Colonic mucosa (tissue), 4 donors: ENCODE results near the gene TAF10. TPM values are rescaled to one million over a fixed set of nuclear protein-coding genes. Genes with fewer than 3 reads are reported as not detected.

Source experiments
- DNase-seq: peaks from one replicate; pipeline ENCODE4 v3.0.0-alpha.2; 2020
- H3K27ac ChIP-seq: fragments of 200-600 bp; one replicate; pipeline ENCODE4 v1.8.0; 2021
- H3K27me3 ChIP-seq: fragments of 200-600 bp; one replicate; pipeline ENCODE4 v1.8.0; 2021
- H3K36me3 ChIP-seq: fragments of 200-600 bp; one replicate; pipeline ENCODE4 v1.8.0; 2021
- H3K4me1 ChIP-seq: fragments of 200-600 bp; one replicate; pipeline ENCODE4 v1.8.0; 2021; ENCODE audit warnings: mild to moderate bottlenecking
- H3K4me3 ChIP-seq: fragments of 200-600 bp; one replicate; pipeline ENCODE4 v1.8.0; 2021
- H3K9ac ChIP-seq, 2 donors: one replicate each; pipeline ENCODE4 v1.7.0; 2013; ENCODE audit warnings: control low read depth in 2 of 2, low read depth in 2 of 2, low read length in 2 of 2
- H3K9me3 ChIP-seq: fragments of 200-600 bp; one replicate; pipeline ENCODE4 v1.8.0; 2021
- intact Hi-C: fragments of 100-400 bp; cut with DNase I; formaldehyde crosslinking; loops from one replicate; pipeline ENCODE4 v1.14.1; 2022
- total RNA-seq, 2 donors: library from RNA; stranded (reverse); fragmentation: NEBNext Ultra II Directional in 1 of 2; extraction: Animal tissue kit (Norgen Biotek cat#: 25700) in 1 of 2; gene quantifications; one replicate each; pipeline ENCODE4 v1.2.1, GENCODE V29; 2021
- TF ChIP-seq, protein P1 (sequence below): fragments of 200-600 bp; IDR thresholded peaks from one replicate; pipeline ENCODE4 v1.8.0; 2022; ENCODE audit warnings: antibody characterized with exemption, mild to moderate bottlenecking
- donor health status: healthy.
- donor health status: DM: no; HTN: no; CAD: no.
- donor health status: DM: no; HTN: no; CAD: no.

Gene TAF10
- total RNA-seq, 2 donors from 2014 or later: 123 to 142 TPM

GRCh38 chr11:6631361-6631890, 19.4 kb upstream of the TAF10 start:
- H3K36me3 ChIP-seq: no peaks in the 10 kb centered on the region

DNA sequence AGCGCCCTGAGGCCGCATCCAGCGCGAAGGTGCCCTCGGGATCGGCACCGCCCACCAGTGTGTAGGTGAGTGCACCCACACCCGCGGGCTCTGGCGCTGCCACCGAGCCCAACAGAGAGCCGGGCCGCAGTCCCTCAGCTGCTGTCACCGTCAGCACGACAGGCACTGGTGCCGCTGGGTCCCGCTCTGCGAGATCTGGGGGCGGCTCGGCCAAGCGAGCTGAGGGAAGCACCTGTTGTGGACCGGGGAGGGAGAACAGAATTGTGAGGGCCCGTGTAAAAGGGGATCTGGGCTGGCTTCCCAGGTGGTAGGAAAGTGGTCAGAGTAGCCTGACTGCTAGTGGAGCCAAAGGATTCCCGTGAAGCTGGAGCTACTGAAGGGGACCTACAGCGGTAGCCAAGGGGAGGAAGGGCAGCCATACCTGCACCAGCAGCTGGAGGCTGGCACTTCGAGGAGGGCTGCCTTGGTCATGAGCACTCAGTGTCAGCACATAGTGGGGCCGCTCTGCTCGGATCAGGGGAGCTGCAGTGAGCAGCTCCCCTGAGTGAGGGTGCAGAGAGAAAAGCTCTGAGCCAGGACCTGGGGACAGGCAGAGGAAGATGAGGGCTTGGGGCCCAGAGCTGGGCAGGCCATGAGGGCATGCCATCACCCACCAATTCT, 18.7 kb upstream of the TAF10 start:
- peak overlapping the region; percentile 35 for H3K4me3 ChIP-seq
- intact Hi-C loops: no loop called here
- no peak overlapping the region for H3K9ac ChIP-seq
- no peaks in the 10 kb centered on the region for H3K27me3 ChIP-seq
- H3K9me3 ChIP-seq: no peaks in the 10 kb centered on the region
- H3K4me1 ChIP-seq: peaks cover 5% of the 10 kb centered on the region
- TF ChIP-seq, protein P1, sequence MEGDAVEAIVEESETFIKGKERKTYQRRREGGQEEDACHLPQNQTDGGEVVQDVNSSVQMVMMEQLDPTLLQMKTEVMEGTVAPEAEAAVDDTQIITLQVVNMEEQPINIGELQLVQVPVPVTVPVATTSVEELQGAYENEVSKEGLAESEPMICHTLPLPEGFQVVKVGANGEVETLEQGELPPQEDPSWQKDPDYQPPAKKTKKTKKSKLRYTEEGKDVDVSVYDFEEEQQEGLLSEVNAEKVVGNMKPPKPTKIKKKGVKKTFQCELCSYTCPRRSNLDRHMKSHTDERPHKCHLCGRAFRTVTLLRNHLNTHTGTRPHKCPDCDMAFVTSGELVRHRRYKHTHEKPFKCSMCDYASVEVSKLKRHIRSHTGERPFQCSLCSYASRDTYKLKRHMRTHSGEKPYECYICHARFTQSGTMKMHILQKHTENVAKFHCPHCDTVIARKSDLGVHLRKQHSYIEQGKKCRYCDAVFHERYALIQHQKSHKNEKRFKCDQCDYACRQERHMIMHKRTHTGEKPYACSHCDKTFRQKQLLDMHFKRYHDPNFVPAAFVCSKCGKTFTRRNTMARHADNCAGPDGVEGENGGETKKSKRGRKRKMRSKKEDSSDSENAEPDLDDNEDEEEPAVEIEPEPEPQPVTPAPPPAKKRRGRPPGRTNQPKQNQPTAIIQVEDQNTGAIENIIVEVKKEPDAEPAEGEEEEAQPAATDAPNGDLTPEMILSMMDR: no peak
- H3K36me3 ChIP-seq: no peaks in the 10 kb centered on the region
- no peak overlapping the region for H3K27ac ChIP-seq
- no peak for DNase-seq

More at GRCh38 chr11:6631361-6631890, 19.4 kb upstream of the TAF10 start:
- H3K9me3 ChIP-seq: no peaks in the 10 kb centered on the region
- TF ChIP-seq, protein P1: no peak
- intact Hi-C loops: no loop called here
- no peak for DNase-seq
- no peak overlapping the region for H3K27ac ChIP-seq
- no peaks in the 10 kb centered on the region for H3K27me3 ChIP-seq
- H3K4me3 ChIP-seq: no peak overlapping the region
- H3K9ac ChIP-seq: no peak overlapping the region
- H3K4me1 ChIP-seq: peaks cover 5% of the 10 kb centered on the region

DNA sequence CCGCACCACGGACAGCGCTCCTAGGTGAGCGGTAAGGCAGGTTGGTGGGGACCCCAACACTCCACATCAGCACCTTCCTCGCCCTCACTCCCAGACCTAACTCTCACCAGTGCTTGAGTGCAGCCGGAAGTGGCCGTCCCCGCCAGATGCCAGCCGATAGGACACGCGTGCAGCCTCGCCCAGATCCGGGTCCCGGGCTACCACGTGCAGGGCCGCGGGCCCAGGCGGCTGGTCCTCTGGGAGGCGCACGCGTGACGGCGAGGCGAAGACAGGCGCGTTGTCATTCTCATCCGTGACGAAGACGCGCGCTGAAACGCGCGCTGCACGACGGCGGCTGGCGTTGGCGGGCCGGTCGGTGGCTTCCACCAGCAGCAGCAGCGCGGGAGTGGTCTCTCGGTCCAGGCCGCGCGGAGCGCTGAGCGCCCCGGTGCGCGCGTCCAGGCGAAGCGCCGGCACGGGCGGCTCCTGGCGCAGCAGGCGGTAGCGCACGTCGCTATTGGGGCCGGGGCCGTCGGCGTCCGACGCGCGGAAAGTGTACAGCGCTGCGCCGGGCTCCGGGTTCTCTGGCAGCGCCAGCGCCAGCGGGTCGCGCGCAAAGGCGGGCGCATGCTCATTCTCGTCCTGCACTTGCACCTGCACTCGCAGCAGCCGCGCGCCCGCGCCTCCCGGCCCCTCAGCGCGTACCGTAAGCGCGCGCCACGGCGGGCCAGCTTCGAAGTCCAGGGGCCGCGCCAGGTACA, 18.0 kb upstream of the TAF10 start:
- intact Hi-C loops: no loop called here
- Histone ChIP-seq H3K27ac (no peak overlapping the region), H3K4me3 (peak overlapping the region; percentile 35), H3K4me1 (peaks cover 5% of the 10 kb centered on the region), H3K9me3 (no peaks in the 10 kb centered on the region), H3K9ac (peak overlapping the region in 1 of 2 donors; percentile 6), H3K36me3 (no peaks in the 10 kb centered on the region), H3K27me3 (no peaks in the 10 kb centered on the region)
- peak; percentile 54 for DNase-seq
- TF ChIP-seq, protein P1: no peak

- TF ChIP-seq, protein P1: no peak
- H3K9me3 ChIP-seq: no peaks in the 10 kb centered on the region
- no peak for DNase-seq
- H3K27me3 ChIP-seq: no peaks in the 10 kb centered on the region
- intact Hi-C loops: no loop called here
- H3K36me3 ChIP-seq: no peaks in the 10 kb centered on the region
- no peak overlapping the region for H3K9ac ChIP-seq
- H3K27ac ChIP-seq: no peak overlapping the region
- no peak overlapping the region for H3K4me3 ChIP-seq
- no peaks in the 10 kb centered on the region for H3K4me1 ChIP-seq
Observed at GRCh38 chr11:6629573-6629891, 17.5 kb upstream of the TAF10 start.

- DNase-seq: no peak
- Histone ChIP-seq H3K4me1 (no peaks in the 10 kb centered on the region), H3K27me3 (no peaks in the 10 kb centered on the region), H3K36me3 (no peaks in the 10 kb centered on the region), H3K27ac (no peak overlapping the region), H3K9ac (no peak overlapping the region), H3K4me3 (no peak overlapping the region), H3K9me3 (no peaks in the 10 kb centered on the region)
- TF ChIP-seq, protein P1: no peak
- intact Hi-C loops: no loop called here
Observed at GRCh38 chr11:6628526-6628925, 16.5 kb upstream of the TAF10 start.
